ENCODE measurements around the gene THG1L. TPM values are rescaled to one million over a fixed set of nuclear protein-coding genes. Genes with fewer than 3 reads are reported as not detected.
"Not testable (repeated sequence)": the region's sequence is repeated elsewhere in the genome, so short reads cannot be mapped to it uniquely, and the experiment has no call there.

THG1L gene
- total RNA-seq, 1 donor from 2014 or later: 6.4 TPM

- Mint-ChIP-seq H3K4me3 (ENCODE audit: unreplicated experiment) (no peak overlapping the region), H3K36me3 (ENCODE audit: low read depth, unreplicated experiment) (no peaks in the 10 kb centered on the region), H3K27me3 (ENCODE audit: unreplicated experiment) (peaks cover 3% of the 10 kb centered on the region), H3K4me1 (ENCODE audit: unreplicated experiment) (peaks cover 3% of the 10 kb centered on the region), H3K9me3 (ENCODE audit: unreplicated experiment) (no peaks in the 10 kb centered on the region), H3K27ac (ENCODE audit: unreplicated experiment) (no peak overlapping the region)
- DNase-seq (ENCODE audit: low spot score): peak; percentile 7
- TF ChIP-seq, protein P1, sequence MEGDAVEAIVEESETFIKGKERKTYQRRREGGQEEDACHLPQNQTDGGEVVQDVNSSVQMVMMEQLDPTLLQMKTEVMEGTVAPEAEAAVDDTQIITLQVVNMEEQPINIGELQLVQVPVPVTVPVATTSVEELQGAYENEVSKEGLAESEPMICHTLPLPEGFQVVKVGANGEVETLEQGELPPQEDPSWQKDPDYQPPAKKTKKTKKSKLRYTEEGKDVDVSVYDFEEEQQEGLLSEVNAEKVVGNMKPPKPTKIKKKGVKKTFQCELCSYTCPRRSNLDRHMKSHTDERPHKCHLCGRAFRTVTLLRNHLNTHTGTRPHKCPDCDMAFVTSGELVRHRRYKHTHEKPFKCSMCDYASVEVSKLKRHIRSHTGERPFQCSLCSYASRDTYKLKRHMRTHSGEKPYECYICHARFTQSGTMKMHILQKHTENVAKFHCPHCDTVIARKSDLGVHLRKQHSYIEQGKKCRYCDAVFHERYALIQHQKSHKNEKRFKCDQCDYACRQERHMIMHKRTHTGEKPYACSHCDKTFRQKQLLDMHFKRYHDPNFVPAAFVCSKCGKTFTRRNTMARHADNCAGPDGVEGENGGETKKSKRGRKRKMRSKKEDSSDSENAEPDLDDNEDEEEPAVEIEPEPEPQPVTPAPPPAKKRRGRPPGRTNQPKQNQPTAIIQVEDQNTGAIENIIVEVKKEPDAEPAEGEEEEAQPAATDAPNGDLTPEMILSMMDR (IDR thresholded peaks at IDR 0.05; ENCODE audit: unreplicated experiment): peak; percentile 57
Measured at GRCh38 chr5:157718519-157718918, 12.7 kb upstream of the THG1L start.

- Mint-ChIP-seq H3K36me3 (ENCODE audit: low read depth, unreplicated experiment) (no peaks in the 10 kb centered on the region), H3K4me1 (ENCODE audit: unreplicated experiment) (peaks cover 3% of the 10 kb centered on the region), H3K27me3 (ENCODE audit: unreplicated experiment) (peaks cover 3% of the 10 kb centered on the region), H3K4me3 (ENCODE audit: unreplicated experiment) (no peak overlapping the region), H3K9me3 (ENCODE audit: unreplicated experiment) (no peaks in the 10 kb centered on the region), H3K27ac (ENCODE audit: unreplicated experiment) (no peak overlapping the region)
- DNase-seq (ENCODE audit: low spot score): no peak
- TF ChIP-seq, protein P1 (IDR thresholded peaks at IDR 0.05; ENCODE audit: unreplicated experiment): no peak
Measured at GRCh38 chr5:157719245-157719644, 12.0 kb upstream of the THG1L start.

GRCh38 chr5:157721159-157721558 lies 10.1 kb upstream of the THG1L start:
- H3K9me3 Mint-ChIP-seq (ENCODE audit: unreplicated experiment): no peaks in the 10 kb centered on the region
- no peak overlapping the region for H3K27ac Mint-ChIP-seq (ENCODE audit: unreplicated experiment)
- H3K36me3 Mint-ChIP-seq (ENCODE audit: low read depth, unreplicated experiment): no peaks in the 10 kb centered on the region
- H3K27me3 Mint-ChIP-seq (ENCODE audit: unreplicated experiment): peaks cover 3% of the 10 kb centered on the region
- H3K4me3 Mint-ChIP-seq (ENCODE audit: unreplicated experiment): no peak overlapping the region
- peaks cover 3% of the 10 kb centered on the region for H3K4me1 Mint-ChIP-seq (ENCODE audit: unreplicated experiment)
- TF ChIP-seq, protein P1 (IDR thresholded peaks at IDR 0.05; ENCODE audit: unreplicated experiment): no peak
- DNase-seq (ENCODE audit: low spot score): no peak

DNA sequence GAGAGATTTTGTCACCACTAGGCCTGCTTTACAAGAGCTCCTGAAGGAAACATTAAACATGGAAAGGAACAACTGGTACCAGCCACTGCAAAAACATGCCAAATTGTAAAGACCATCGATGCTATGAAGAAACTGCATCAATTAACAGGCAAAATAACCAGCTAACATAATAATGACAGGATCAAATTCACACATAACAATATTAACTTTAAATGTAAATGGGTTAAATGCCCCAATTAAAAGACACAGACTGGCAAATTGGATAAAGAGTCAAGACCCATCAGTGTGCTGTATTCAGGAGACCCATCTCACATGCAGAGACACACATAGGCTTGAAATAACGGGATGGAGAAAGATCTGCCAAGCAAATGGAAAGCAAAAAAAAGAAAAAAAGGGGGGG lies 8.3 kb upstream of the THG1L start:
- H3K4me3 Mint-ChIP-seq (ENCODE audit: unreplicated experiment); H3K27ac Mint-ChIP-seq (ENCODE audit: unreplicated experiment); H3K36me3 Mint-ChIP-seq (ENCODE audit: low read depth, unreplicated experiment); H3K4me1 Mint-ChIP-seq (ENCODE audit: unreplicated experiment); H3K9me3 Mint-ChIP-seq (ENCODE audit: unreplicated experiment); H3K27me3 Mint-ChIP-seq (ENCODE audit: unreplicated experiment); DNase-seq (ENCODE audit: low spot score): not testable (repeated sequence)

DNA sequence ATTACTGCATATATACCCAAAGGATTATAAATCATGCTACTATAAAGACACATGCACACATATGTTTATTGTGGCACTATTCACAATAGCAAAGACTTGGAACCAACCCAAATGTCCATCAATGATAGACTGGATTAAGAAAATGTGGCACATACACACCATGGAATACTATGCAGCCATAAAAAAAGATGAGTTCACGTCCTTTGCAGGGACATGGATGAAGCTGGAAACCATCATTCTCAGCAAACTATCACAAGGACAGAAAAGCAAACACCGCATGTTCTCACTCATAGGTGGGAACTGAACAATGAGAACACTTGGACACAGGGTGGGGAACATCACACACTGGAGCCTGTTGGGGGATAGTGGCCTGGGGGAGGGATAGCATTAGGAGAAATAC lies 4.6 kb upstream of the THG1L start:
- H3K4me3 Mint-ChIP-seq (ENCODE audit: unreplicated experiment); H3K36me3 Mint-ChIP-seq (ENCODE audit: low read depth, unreplicated experiment); H3K27ac Mint-ChIP-seq (ENCODE audit: unreplicated experiment); H3K4me1 Mint-ChIP-seq (ENCODE audit: unreplicated experiment); H3K27me3 Mint-ChIP-seq (ENCODE audit: unreplicated experiment); H3K9me3 Mint-ChIP-seq (ENCODE audit: unreplicated experiment); DNase-seq (ENCODE audit: low spot score): not testable (repeated sequence)

- not testable (repeated sequence) for H3K27ac Mint-ChIP-seq (ENCODE audit: unreplicated experiment); H3K4me3 Mint-ChIP-seq (ENCODE audit: unreplicated experiment); DNase-seq (ENCODE audit: low spot score); H3K9me3 Mint-ChIP-seq (ENCODE audit: unreplicated experiment); H3K27me3 Mint-ChIP-seq (ENCODE audit: unreplicated experiment); H3K36me3 Mint-ChIP-seq (ENCODE audit: low read depth, unreplicated experiment)
- H3K4me1 Mint-ChIP-seq (ENCODE audit: unreplicated experiment): peaks cover 10% of the 10 kb centered on the region
Measured at GRCh38 chr5:157727858-157728257, 3.4 kb upstream of the THG1L start.

DNA sequence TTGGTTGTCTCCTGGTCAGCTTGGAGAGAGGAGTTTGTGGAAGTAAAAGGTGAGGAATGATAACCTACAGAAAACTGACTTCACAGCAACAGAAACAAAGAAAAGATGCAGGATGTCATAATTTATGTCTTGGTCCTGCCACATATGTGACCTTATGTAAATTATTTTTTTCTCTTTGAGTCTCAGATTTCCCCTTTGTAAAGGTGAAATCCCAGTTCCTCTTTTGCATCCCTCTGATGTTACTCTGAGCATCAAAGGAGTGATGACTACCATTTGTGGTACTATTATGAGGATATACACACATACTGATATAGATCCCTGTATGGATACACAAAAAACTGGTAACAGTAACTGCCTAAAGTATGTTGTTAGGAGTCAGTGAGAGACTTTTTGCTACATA lies 1.4 kb upstream of the THG1L start:
- no peaks in the 10 kb centered on the region for H3K36me3 Mint-ChIP-seq (ENCODE audit: low read depth, unreplicated experiment)
- H3K4me1 Mint-ChIP-seq (ENCODE audit: unreplicated experiment): peaks cover 10% of the 10 kb centered on the region
- DNase-seq (ENCODE audit: low spot score): no peak
- no peak overlapping the region for H3K27ac Mint-ChIP-seq (ENCODE audit: unreplicated experiment)
- peaks cover 6% of the 10 kb centered on the region for H3K27me3 Mint-ChIP-seq (ENCODE audit: unreplicated experiment)
- no peak overlapping the region for H3K4me3 Mint-ChIP-seq (ENCODE audit: unreplicated experiment)
- H3K9me3 Mint-ChIP-seq (ENCODE audit: unreplicated experiment): no peaks in the 10 kb centered on the region
- TF ChIP-seq, protein P1 (IDR thresholded peaks at IDR 0.05; ENCODE audit: unreplicated experiment): no peak
